Activated CD4-positive, alpha-beta T cell treated with anti-CD3 and anti-CD28 coated beads, Interleukin-2, Interleukin-6, amounts not matched to agents 100 ng/mL and 50 ng/mL, durations not matched to agents 16 hours and 8 hours (primary cell): ENCODE results near the gene ADARB2.
"Not testable (repeated sequence)": the region's sequence is repeated elsewhere in the genome, so short reads cannot be mapped to it uniquely, and the experiment has no call there.

Experiments
- DNase-seq: peaks from one replicate; pipeline ENCODE4 v3.0.0-alpha.2; 2020

Gene ADARB2

DNA sequence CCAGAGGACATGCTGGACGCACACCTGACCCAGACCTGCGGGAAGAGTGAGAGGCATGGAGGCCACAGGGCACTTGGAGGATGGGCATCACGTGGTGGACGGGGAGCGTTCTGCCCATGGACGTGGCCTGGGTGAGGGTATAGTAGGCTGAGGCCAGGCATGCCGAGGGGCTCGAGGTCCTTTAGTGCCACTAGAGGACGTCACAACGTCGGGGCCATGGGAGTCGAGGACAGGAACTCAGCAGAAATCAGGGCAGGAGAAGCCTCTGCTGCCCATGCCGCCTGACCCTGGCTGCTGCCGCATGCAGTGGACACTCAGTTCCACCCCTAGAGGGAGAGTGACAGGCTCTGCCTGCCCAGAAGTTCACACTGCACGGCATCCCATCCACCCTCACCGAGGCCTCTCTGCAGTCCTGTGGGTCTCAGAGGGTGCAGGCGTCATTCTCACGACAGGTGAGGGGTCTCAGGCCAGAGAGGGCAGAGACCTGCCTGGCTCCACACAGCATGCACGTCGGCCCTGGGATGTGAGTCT lies 198.7 kb downstream of the ADARB2 start:
- no peak for DNase-seq

DNA sequence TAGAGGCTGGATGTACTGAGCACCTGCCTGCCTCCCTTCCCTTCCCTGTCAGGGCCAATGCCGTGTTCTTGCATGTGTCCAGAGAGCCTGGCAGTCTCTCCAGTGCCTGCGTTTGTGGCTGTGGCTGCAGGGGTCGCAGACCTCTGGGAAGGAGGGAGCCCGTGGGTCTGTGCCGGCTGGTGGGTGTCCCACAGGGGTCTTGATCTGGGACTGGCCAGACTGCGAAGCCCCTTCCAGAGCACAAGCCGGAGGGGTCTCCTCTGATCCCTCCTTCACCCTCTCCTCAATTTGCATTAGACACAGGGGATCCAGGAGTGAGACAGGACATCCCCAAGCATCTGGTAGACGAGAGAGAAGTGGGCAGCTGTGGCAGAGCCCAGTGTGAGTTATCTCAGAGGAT lies 199.2 kb downstream of the ADARB2 start:
- DNase-seq = no peak

DNA sequence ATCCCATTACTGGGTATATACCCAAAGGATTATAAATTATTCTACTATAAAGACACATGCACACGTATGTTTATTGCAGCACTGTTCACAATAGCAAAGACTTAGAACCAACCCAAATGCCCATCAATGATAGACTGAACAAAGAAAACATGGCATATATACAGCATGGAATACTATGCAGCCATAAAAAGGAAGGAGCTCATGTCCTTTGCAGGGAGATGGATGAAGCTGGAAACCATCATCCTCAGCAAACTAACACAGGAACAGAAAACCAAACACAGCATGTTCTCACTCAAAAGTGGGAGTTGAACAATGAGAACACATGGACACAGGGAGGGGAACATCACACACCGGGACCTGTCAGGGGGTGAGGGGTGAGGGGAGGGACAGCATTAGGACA lies 199.9 kb downstream of the ADARB2 start:
- not testable (repeated sequence) for DNase-seq

DNA sequence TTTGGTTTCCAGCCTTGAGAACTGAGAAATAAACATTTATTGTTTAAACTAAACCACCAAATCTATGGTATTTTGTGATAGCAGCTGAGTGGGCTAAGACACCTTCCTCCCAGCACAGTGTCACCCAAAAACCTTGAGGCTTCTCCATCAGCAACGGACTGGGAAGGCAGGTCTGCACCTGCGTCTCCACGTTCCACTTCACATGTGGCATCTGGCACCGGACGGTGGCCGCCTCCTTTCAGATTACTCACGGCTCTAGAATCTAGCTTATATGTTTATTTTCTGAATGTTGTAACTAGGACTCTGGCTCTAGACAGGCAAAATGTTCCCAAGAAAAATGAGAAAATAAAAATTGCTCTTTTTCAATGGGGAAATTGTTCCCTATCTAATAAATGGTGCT lies 201.0 kb downstream of the ADARB2 start:
- DNase-seq = no peak

DNA sequence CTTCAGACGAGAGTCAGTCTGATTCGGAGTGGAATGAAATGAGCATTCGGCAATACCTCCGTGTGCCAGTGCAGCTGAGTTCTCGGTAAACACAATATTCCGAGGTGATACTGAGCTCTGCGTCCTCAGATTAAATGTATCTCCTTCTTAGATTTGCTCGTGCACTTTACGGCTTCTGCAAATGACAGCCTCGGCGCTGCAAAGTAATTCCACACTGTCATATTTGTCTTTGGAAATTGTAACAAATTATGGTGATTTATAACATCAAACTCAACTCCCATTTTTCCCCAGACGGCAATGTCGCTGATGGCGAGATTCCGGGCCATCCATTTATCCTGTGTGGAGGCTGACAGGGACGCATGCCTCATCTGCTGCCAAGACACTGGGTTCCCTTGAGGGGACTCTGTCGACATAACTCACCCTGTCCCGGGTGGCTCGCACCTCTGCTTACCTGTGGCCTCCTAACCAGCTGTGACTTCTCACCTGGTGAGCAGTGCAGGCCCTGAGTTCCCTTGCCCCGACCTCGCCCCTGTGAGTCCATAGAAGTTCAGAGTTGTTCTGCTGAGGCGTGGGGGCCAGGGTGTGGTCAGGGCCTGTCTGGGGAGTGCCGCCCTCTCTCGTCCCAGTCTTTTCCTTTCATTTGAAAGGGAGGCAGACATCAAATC lies 201.9 kb downstream of the ADARB2 start:
- no peak for DNase-seq

DNA sequence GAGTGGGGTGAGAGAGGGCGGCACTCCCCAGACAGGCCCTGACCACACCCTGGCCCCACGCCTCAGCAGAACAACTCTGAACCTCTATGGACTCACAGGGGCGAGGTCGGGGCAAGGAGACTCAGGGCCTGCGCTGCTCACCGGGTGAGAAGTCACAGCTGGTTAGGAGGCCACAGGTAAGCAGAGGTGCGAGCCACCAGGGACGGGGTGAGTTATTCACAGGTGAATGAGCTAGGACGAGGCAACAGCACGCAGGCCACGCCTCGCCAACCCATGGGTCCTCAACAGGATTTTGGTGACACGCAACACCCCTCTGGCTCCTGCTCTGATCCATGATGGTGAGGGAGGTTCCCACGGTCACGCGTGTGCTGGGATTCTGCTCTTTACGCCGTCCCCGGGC lies 202.5 kb downstream of the ADARB2 start:
- DNase-seq = no peak

DNA sequence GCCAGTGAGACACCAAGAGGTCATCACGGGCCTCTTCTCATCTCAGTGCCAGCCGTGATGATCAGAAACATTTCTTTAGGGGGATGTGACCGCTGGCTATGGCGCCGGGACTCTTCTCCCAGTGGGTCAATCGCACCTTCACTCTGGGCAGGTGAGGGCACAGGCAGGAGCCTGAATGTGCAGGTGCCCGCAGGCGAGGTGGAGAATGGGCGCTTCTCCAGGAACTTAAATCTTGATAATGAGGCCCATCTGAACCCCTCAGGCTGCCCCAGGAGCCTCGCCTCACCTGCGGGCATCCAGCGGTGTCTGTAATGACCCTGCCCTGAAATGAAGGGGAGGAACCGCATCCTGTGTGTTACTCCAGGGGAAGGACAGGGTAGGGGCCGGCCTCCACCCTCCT lies 204.7 kb downstream of the ADARB2 start:
- no peak for DNase-seq

DNA sequence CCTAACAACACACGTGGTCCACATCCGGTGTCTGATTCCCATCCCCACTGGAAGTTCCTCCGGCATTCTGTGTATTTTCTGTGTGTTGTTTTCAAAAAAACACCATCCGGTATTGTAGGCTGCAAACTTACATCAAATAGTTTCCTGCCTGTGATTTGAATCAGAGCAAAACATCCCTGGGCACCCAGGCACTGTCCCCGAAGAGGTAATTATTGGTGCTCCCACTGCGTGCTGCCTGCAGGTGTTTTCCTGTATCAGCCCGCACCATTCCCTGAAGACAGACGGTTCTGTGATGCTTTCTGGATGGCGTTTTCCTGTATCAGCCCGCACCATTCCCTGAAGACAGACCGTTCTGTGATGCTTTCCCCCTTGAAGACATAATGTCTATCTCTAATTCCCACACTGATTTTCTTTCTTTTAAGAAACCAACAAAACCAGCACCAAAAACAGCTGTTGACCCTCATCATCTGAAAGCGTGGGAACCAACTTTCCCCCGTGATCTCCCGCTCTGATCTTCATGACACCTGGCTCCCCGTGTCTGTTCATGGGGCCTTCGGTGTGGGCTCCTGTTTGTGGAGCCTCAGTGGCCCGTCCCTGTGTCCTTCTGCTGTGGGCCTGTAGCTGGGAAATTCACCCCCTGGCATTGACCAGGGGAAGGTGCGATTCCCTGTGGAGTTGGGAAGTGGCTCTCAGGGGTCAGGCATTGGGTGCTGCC lies 205.3 kb downstream of the ADARB2 start:
- no peak for DNase-seq

DNA sequence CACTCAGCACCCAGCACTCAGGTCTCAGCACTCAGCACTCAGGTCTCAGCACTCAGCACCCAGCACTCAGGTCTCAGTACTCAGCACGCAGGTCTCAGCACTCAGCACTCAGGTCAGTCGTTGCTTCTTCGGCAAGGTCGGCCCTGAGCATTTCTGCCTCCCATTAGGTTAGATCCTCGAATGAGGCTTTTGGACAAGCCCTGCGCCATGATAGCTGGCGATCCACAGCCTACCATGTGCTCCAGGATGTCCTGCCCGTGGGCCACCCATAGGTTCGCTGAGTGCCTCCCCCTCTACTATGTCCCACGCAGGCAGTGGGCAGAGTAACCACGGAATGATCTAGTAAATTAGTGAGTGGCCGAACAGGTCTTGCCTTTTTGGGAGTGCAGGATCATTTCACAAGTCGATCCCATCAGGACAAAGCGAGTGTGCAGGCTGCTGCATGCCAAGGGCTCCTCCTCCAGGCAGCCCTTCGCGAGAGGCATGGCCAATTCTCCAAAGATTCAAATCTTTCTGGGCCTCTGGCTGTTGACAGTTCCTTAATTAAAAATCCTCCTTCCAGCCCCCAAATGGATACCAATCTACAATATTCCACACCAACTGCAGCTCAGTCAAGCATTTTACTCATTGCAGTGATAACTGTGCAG lies 206.3 kb downstream of the ADARB2 start:
- DNase-seq = no peak

DNA sequence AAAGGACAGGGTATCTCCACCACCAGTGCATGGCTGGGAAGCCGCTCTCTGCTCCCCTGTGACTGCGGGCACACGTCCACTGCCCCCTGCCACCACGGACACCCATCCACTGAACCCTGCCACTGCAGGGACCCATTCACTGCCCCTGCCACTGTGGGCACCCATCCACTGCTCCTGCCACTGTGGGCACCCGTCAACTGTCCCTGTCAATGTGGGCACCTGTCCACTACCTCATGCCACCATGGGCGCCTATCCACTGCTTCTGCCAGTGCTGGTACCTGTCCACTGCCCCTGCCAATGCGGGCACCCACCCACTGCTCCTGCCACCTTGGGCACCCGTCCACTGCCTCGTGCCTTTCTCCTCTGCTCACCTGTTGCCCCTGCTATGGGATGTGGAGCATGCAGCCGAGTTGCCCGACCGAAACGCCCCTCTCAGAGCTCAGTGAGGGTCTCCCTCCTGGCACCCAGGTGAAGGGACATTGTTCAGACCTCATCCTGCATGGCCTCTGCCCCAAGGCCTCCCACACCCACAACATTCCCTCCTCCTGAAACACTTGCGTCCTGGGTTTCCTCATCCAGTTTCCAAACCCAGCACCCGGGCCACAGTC lies 207.4 kb downstream of the ADARB2 start:
- no peak for DNase-seq

DNA sequence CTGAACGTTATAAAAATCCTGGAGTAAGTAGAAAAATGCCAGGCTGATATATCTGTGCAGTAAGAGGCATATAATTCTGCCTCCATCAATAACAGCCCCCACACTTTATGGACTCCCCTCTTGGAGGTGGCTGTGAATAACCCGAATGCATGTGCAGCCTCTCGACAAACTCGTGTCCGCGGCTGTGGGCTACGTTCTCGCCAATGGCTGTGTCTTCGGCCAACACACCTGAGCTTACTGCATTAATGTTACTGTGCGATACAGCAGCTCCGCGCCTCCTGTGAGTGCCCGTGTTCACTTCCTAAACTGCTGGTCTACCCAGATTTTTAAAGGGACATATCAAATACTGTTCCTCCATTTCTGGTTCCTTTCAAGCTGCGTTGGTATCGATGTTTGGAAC lies 209.4 kb downstream of the ADARB2 start:
- DNase-seq = no peak

DNA sequence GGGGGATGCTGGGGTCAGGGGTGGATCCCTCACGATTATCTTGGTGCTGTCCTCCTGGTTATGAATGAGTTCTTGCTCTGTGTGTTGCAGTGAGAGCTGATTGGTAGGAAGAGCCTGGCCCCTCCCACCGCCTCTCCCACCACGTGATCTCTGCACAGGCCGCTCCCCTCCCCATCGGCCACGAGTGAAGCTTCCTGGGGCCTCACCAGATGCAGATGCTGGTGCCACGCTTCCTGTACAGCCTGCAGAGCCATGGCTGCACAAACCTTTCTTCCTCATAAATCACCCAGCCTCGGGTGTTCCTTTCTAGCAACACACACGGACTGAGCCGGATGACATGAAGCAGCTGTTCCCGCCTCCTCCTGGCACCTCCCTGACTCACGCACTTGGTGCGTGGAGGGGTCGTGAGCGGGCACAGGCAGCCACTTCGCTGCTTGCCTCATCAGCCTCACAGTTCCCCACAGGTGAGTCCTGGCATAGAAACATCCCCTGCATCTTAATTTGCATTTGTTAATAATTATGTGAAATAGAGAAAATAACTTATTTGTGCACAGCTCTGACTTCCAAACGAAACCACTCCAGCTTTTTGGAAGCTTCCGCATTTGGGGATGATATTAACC lies 210.8 kb downstream of the ADARB2 start:
- no peak for DNase-seq

DNA sequence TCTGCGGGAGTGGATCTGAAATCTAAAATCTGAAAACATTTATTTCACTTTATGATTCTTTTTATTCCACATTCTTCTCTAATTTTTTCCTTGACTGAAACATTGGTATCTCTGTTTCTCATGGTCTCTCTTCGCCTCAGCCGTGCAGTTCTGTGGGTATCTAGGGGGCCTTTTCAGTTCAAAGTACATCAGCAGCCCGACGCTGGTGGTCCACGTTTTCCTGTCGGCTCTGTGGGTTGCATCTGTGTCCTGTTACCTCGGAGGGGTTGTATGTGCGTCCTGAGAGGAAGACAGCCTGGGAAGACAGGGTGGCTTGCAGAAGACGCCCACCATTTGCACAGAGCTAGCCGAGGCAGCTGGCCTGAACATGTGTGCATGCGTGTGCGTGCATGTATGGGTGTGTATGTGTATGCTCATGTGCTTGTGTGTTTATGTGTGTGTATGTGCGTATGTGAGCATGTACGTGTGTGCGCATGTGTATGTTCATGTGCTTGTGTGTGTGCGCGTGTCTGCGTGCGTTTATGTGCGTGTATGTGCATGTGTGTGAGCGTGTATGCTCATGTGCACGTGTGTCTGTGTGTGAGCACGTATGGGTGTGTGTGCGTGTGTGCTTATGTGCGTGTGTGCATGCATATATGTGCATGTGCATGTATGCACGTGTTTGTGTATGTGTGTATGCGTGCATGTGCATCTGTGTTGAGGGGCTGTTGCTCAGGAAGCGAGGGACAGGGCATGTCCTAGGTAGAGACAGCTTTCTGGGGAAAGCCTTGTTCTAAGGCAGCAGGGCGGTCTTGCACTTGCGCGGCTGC lies 211.8 kb downstream of the ADARB2 start:
- no peak for DNase-seq

DNA sequence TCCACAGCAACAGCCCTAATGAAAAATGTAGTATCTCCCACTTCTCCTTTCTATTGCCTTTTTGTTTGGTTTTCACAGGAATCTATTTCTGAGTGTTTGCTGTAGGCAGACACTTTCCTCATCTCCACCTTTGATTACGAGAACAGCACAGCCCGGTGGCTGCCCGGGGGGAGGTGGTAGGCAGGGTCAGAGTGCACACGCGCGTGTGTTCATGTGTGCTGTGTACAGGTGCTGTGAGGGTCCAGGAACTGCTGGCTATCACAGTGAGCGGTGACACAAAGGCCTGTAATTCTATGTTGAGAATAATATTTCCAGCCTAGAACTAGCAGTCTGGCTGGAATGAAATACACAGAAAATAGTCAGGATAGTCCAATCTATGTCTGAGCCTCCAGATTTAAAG lies 212.8 kb downstream of the ADARB2 start:
- no peak for DNase-seq

DNA sequence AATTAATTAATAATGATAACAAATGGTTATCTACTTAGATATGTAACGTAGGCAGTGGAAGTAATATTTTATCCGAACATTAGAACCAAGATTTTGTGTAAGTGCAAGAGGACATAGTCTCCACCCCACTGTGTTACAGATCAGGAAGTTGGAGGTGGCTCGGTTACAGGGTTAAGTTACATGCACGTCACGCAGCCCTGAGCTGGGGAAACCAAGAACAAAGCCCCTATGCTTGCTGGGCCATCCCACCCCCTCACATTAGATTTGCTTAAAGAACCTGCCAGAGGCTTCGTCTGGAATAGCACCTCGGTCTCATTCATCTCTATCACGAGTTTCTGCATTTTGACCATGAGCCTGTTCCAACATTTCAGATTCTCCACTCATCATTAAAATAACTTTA lies 214.1 kb downstream of the ADARB2 start:
- DNase-seq = no peak

DNA sequence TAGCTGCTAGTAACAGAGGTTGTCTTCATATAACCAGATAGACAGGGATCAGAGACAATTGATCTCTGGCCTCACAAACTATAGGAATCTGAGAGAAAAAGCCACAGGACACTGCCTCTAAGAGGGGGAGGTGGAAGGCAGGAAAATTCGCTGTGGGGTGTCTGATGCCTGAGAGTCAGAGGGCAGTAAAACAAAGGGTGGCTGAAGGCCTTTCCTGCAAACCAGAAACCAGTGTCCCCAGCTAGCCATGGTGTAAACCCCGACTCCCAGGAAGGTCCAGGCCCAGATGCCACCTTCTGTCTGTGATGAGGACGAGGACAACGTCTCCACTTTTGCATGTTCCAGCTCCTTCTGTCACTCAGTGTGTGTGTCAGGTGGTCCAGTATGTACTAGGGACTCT lies 215.1 kb downstream of the ADARB2 start:
- no peak for DNase-seq

DNA sequence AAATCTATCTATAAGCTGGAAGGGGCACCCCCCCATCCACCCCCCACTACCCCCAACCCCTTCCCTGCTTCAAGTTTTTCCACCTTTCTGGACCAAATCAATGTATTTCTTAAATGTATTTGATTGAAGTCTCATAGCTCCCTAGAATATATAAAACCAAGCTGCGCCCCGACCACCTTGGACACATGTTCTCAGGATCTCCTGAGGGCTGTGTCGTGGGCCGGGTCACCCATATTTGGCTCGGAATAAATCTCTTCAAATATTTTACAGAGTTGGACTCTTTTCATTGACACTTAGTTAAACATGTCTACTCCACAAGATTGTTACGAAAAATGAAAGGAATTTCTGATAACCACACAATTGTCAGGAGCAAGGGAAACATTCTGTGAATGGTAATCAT lies 215.6 kb downstream of the ADARB2 start:
- no peak for DNase-seq

DNA sequence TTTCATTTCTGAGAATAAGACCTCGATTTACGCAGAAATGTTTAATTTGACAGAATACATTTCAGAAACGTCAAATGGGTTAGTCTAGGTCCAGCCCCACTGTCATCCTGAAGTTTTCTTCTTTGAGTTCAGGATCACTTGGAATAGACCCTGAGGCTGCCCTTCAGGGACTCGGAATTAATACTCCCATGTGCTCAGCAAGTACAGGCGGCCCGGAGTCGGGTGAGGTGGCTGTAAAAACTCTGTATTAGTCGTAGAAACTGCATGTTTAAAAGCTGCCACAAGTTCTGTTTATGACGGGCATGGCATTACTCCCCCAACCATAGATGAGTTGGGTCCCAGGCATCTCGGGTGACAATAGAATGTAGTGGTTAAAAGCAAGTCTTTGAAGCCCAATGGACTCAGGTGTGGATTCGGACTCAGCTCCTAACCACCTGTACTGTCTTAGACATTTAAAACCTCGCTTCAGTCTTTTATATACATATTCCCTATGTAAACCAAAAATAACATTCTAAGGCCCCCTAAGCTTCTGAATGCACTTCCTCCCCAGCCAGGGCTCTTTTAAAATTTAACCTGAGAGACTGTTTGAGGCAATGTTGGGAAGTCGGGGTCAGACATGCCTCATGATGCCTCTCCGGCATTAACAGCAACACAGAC lies 216.3 kb downstream of the ADARB2 start:
- no peak for DNase-seq

DNA sequence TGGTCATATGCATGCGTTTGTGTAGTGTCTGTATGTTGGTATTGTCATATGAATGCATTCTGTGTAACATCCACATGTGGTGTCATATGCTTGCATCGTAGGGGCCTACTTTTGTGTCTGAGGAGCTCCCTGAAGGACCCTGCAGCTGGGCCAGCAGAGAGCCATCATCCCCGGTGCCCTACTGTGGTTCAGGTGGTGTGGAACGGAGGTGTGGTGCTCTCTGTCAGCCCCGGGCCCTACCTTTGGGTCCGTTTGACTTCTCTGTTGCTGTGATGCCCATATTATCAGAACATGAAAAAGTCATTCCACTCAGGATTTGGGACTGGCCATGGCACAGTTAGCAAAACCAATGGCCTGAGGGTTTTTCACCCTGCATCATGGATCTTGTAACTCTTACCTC lies 217.9 kb downstream of the ADARB2 start:
- DNase-seq = no peak

DNA sequence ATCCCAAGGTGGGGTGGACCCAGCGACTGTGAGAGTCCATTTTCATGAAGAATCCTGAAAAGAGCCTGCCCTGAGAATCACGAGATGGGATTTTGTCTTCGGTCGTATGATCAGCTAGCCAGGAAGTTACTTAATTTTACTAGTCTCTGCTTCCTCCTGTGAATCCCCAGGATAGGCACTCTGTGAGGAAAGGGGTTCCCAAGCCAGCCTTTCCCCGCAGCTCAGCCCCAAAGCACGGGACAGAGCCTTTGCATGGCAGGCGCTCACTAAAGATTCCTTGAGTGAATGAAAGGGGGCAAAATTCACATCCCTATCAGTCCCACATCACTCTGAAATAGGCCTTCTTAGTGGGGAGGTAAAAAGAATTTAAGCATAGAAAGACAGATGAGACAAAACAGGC lies 219.6 kb downstream of the ADARB2 start:
- no peak for DNase-seq

DNA sequence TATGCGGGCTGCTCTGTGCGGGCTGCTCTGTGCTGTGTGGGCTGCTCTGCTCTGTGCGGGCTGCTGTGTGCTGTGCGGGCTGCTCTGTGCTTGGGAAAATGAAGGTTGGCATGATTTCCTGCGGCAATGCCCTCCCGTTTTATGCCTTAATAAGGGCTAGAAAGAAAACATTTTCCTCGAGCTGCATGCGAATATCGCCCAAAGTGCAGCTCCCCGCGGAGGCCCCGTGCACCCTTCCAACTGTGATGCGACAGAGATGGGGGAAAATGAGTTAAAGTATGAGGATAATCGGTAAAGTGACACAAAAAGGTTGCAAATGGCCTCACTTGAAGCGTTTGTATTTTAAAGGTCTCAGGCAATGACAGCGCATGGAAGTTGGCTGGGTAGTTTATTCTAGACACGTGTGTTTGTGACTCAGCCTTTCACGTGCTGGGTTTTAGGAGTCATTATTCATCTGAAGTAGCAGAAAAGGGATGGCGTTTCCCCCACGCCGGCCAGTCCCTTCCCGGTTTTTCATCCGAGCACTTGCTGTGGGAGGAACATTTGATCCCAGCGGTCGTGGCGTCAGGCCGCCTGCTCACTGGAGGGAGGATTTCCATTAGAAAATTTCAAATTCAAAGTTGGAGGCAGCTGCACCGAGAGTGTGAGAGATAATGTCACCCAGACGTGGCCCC lies 220.7 kb downstream of the ADARB2 start:
- no peak for DNase-seq
